ENCODE data around the gene YEATS4. TPM values are rescaled to one million over a fixed set of nuclear protein-coding genes. Genes with fewer than 3 reads are reported as not detected.
A peak's percentile ranks its signal among the peaks of the same experiment; 100 is the strongest.
"Not testable (repeated sequence)": the region's sequence is repeated elsewhere in the genome, so short reads cannot be mapped to it uniquely, and the experiment has no call there.

Gene YEATS4
- total RNA-seq (2014; rRNA removed; shearing (Covaris generic)), result 48.4 and 49.4 TPM in 2 replicates
- polyA plus RNA-seq (2015; cell fraction: cytosol; rRNA removed), result 71.1 and 73.0 TPM in 2 replicates
- polyA plus RNA-seq (2015; cell fraction: nucleus; rRNA removed), result 20.3 and 21.7 TPM in 2 replicates

DNA sequence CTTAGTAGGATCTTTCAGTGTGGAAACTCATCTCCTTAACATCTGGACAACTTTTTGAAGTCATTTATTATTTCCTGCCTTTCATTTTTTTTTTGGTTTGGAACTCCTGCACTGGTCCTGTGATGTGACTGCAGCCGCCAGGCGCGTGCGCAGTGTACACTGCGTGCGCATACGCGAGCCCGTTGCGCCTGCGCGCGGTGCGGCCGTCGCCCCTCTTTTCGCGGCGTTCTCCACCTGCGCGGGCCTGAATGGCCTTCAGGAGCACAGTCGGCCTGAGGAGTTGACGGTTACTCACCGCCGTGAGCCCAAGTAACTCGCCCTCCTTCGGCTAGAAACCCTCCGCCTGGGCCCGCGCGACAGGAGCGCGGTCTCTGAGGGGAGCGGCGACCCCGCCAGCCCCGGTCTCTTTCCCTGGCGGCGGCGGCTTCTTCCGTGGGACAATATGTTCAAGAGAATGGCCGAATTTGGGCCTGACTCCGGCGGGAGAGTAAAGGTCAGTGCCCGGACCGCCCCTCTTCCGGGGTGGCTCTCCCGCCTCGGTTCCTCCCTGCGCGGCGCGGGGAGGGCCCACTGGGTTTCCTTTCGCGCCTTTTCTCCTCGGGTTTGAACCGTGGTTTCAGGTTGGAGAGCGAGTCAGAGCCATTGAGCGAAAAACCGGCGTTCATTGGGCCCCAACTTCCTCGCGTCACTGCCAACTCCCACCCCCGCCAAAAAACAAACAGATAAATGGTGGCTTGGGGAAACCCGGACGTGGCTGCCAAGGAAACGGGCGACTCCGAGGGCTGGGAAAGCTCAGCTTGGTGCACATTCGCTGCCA is at the start of gene YEATS4:
YEATS4 (plus strand) TSS at position 213 of the 817 bp plus-strand sequence; CDS start at position 443, 230 bp downstream.
- in situ Hi-C loops (cut with HindIII; ENCODE audit: low pct_unique_long_range_greater_than_20kb, low sequenced_read_pairs), result no loop called here
- DNase-seq (ENCODE audit: low read depth, low spot score), result peak; percentile 91

DNA sequence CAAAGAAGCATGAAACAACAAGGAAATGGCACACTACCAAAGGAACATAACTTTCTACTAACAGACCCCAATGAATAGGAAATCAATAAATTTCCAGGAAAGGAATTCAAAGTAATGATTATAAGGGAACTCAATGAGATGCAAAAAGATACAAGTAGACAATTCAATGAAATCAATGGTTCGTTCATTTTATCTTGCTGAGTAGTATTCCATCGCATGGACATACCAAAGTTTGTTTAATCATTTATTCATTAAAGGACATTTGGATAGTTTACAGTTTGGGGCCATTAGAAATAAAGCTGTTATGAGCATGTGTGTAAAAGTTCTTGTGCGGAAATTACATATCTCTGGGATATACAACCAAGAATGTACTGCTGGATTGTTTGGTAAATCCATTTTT is 46.3 kb upstream of the YEATS4 start:
- DNase-seq (ENCODE audit: low read depth, low spot score), result no peak
- in situ Hi-C loops (cut with HindIII; ENCODE audit: low pct_unique_long_range_greater_than_20kb, low sequenced_read_pairs), result no loop called here

DNA sequence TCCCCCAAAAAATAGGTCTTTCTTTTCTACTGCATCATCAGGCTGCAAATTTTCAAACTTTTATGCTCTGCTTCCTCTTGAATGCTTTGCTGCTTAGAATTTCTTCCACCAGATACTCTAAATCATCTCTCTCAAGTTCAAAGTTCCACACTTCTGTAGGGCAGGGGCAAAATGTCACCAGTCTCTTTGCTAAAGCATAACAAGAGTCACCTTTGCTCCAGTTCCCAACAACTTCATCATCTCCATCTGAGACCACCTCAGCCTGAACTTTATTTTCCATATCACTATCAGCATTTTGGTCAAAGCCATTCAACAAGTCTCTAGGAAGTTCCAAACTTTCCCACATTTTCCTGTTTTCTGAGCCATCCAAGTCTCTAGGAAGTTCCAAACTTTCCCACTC is 42.8 kb upstream of the YEATS4 start:
- in situ Hi-C loops (cut with HindIII; ENCODE audit: low pct_unique_long_range_greater_than_20kb, low sequenced_read_pairs); DNase-seq (ENCODE audit: low read depth, low spot score): not testable (repeated sequence)

DNA sequence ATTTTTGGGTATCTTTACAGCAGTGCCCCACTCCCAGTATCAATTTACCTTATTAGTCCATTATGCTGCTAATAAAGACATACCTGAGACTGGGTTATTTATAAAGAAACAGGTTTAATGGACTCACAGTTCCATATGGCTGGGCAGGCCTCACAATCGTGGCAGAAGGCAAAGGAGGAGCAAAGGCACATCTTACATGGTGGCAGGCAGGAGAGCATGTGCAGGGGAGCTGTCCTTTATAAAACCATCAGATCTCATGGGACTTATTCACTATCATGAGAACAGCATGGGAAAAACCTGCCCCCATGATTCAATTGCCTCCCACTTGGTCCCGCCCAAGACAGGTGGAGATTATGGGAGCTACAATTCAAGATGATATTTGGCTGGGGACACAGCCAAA is 42.3 kb upstream of the YEATS4 start:
- in situ Hi-C loops (cut with HindIII; ENCODE audit: low pct_unique_long_range_greater_than_20kb, low sequenced_read_pairs), result not testable (repeated sequence)

DNA sequence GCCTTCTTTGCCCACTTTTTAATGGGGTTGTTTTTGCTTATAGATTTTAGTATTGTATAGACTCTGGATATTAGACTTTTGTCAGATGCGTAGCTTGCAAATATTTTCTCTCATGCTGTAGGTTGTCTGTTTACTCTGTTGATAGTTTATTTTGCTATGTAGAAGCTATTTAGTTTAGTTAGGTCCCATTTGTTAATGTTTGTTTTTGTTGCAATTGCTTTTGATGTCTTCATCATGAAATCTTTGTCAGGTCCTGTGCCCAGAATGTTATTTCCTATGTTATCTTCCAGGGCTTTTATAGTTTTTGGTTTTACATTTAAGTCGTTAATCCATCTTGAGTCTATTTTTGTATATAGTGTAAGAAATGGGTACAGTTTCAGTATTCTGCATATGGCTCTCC is 41.3 kb upstream of the YEATS4 start:
- in situ Hi-C loops (cut with HindIII; ENCODE audit: low pct_unique_long_range_greater_than_20kb, low sequenced_read_pairs), result no loop called here
- no peak for DNase-seq (ENCODE audit: low read depth, low spot score)

More for the DNA sequence above, 42.3 kb upstream of the YEATS4 start:
- DNase-seq (ENCODE audit: low read depth, low spot score), result not testable (repeated sequence)

DNA sequence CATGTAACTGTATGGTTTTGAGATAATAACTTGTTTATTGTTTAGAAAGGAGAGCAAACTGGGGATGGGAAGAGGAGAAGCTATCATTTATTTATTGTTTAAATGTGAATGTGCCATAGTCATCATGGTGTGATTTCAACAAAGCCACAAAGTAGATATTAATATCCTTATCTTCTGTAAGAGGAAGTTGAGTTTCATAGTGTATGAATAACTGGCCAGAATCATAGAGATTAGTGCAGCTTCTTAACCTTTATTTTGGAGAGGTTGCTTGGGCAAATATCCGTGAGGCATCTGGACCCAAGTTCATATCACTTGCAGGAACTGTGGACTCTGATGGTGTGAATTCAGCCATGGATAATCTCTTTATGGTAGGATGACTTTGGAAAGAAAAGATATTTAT is 38.2 kb upstream of the YEATS4 start:
- DNase-seq (ENCODE audit: low read depth, low spot score), result no peak

DNA sequence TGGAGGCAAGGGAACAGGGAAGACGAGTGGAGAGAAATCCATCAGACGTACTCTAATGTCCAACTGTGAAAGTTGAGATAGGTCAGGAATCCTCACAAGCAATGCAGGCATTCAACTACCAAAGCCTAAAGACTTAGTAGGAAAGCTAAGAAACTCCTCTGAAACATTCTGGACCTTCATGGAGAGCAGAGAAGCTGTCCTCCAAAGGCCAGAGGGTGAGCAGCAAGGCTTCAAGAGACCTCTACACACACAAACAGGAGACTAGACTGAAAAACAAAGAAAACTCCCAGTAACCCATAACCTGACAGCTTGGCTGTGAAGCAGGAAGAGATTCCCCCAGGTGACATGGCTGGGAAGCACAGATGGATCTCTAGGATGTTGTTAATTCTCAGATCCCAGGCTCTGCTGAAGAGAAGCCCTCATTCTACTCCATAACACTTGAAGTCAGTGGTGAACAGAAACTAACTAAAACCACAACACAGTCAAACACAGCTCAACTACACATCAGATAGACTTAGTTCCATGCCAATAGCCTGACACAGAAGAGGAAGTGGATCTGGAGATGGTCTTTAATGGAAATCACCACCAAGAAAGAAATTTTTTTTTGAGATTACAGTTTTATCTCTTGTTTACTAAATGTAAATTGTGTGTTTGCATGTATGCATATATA is 34.6 kb upstream of the YEATS4 start:
- in situ Hi-C loops (cut with HindIII; ENCODE audit: low pct_unique_long_range_greater_than_20kb, low sequenced_read_pairs), result no loop called here
- DNase-seq (ENCODE audit: low read depth, low spot score), result no peak

More for the DNA sequence above, 38.2 kb upstream of the YEATS4 start:
- in situ Hi-C loops (cut with HindIII; ENCODE audit: low pct_unique_long_range_greater_than_20kb, low sequenced_read_pairs), result no loop called here

DNA sequence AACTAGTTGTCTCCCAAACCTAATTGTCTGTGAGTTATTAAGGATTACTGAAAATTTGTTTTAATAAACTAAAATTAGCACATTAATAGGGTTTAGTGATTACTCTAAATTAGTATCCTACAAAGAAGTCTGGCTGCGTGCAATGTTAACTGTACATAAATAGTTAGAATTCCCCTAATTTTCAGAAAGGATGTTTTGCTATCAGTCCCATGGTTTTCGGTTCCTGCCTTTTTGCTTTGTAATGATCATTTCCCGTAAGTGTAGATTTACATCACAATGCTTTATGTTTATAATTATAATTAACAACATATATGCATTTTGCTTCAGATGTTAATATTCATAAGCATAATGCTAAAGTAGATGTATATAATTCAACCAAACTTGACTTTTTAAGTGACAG is 31.1 kb upstream of the YEATS4 start:
- DNase-seq (ENCODE audit: low read depth, low spot score), result no peak
- in situ Hi-C loops (cut with HindIII; ENCODE audit: low pct_unique_long_range_greater_than_20kb, low sequenced_read_pairs), result no loop called here

DNA sequence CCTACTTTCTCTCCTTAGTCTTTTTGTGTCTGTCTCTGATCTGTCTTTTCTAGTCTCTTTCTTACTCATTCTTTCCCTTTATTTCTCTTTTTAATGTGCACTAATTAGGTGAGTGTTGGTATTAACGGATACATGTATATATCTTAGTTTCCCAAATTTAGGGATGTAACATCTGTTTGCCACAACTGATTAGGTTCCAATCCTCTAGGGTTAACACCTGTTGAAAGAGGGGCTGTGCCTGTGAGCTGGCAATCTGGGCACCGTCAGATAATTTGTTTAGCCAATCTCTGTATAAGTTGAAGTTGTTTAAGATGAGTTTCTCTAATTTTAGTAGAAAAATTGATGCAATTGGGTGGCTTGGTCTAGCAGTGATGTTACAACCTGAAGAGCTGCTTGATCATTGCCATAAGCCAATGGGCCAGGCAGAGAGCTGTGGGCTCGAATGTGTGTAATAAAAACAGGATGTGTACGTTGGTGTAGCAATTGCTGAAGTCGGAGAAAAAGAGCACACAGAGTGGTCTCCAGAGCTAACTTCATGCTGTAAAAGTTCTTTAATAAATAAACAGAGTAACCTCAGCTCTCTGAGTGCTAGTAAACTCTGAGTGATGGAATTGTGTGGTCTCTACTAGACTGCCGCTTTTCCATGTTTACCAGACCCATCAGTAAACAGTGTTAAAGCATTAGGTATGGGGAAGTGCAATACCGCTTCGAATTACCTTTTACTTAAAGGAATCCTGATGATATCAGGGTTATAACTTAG is 29.7 kb upstream of the YEATS4 start:
- DNase-seq (ENCODE audit: low read depth, low spot score), result no peak
- in situ Hi-C loops (cut with HindIII; ENCODE audit: low pct_unique_long_range_greater_than_20kb, low sequenced_read_pairs), result no loop called here

DNA sequence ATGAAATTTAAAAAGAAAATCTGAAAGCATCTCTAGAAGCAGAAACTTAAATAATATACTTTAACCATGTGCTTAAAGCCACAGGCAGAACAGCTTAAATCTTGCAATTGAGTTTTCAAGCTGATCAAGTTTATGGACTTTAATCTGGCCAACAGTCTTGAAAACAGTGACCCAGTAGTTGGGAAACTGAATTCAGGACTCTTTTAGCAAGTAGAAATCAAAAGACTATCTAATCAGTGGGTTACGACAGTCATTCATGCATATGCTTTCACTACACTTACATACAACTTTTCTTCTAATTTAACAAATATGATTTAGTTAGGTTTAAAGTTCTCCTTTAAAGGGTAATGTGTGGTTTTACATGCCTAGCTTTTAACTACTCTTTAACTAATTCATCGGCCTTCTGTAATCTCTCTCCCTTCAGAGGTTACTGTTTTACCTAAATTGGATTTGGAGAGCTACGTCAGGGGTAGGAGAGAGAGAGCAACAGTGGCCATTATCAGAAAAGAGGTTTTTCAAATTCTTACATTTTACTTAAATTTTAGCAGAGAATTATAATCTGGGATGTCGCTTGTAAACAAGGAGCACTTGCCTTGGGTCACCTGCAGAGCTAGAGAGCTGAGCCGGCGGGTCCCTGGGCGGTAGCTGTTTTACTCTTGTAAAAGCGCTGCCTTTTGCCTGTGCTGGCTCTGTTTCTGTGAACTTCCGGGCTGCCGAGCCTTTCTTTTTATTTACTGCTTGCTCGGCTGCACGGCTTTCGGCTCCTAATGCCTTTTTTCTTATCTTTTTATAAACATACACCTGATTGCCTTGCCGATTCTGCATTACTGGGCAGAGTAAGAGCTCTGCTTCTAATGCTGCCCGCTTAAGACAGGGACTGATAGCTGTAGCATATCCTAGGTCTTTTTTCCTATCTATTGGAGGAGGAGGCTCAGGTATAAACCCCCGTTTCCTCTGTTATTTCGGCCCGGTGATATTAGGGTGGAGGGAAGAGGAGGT is 28.8 kb upstream of the YEATS4 start:
- DNase-seq (ENCODE audit: low read depth, low spot score), result no peak
- in situ Hi-C loops (cut with HindIII; ENCODE audit: low pct_unique_long_range_greater_than_20kb, low sequenced_read_pairs), result no loop called here

DNA sequence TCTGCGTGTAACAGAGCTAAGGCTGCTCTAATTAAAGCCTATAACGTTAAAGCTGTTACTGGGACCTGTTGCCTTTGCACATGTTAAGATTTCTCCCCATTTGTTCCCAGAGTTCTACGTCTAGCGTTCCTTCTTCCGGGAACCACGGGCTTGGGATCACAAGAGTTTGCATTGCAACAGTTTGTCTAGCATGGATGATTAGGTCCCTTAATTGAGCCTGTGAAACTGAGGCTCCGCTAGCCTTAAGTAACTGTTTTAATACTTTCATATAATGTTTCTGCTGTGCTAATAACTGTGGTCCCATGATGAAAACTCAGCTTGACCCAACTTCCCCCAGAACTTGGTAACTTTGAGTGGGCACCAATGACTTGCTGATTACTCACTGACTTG is 28.0 kb upstream of the YEATS4 start:
- no peak for DNase-seq (ENCODE audit: low read depth, low spot score)
- in situ Hi-C loops (cut with HindIII; ENCODE audit: low pct_unique_long_range_greater_than_20kb, low sequenced_read_pairs), result no loop called here

DNA sequence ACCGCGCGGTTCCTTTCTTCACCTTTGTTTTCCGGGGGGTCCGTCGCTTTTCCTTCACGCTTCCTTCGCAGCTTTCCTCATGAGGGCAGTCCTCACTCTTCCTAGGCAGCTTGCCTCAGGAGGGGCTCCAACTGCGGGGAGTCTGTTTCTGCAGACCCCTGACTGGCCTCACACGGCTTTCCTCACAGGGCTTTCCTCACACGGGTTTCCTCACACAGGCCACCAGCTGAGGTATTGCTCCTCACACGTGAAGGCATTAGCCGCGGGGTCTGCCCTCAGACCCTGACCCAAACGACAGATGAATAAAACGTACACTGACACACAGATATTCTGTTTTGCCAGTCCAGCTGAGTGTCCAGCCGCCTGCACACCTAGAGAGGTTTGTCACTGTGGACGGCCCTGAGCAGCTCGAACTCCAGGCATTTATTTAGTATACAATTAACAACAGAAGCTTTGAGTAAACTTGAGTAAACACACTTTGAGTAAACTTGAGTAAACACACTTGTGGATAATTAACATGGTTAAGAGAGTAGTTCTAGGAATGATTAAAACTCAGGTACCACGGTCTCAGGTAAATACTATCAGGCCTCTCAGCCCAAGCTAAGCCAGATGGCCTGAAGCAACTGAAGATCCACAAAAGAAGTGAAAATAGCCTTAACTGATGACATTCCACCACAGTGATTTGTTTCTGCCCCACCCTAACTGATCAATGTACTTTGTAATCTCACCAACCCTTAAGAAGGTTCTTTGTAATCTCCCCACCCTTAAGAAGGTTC is 27.4 kb upstream of the YEATS4 start:
- in situ Hi-C loops (cut with HindIII; ENCODE audit: low pct_unique_long_range_greater_than_20kb, low sequenced_read_pairs), result no loop called here

DNA sequence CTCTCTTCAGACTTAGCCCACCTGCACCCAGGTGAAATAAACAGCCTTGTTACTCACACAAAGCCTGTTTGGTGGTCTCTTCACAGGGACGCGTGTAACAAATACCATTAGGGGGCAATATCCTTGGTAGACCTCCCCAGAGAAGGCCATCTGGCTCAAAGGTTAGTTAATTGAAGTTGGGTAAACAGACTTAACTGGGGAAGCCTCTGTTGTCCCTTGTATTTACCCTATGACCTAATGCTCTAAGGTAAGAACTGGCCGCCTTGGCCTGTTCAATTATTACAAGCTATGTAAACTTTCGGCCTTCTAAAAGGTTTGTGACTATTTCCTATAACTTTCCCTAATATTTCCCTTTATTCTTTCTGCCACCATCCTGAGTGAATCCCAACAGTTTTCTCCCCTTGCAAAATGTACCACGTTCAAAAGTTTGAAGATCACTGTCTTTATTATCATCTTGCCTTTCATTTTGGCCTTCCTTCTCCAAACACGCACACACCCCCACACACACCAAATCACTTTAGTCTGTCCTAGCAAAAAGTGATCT is 26.7 kb upstream of the YEATS4 start:
- DNase-seq (ENCODE audit: low read depth, low spot score), result no peak
- in situ Hi-C loops (cut with HindIII; ENCODE audit: low pct_unique_long_range_greater_than_20kb, low sequenced_read_pairs), result no loop called here

More for the DNA sequence above, 27.4 kb upstream of the YEATS4 start:
- no peak for DNase-seq (ENCODE audit: low read depth, low spot score)

DNA sequence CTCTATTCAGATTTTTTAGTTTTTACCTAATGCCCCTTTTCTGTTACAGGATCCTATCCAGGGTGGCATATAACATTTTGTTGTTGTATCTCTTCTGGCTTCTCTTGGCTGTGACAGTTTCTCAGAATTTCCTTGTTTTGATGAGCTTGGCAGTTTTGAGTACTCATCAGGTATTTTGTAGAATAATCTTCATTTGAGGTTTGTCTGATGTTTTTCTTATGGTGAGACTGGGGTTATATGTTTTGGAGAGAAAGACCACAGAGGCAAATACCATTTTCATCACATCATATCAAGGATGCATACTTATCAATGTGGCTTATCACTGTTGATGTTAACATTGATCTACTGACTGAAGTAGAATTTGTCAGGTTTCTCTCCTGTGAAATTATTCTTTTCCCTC is 25.4 kb upstream of the YEATS4 start:
- no peak for DNase-seq (ENCODE audit: low read depth, low spot score)
- in situ Hi-C loops (cut with HindIII; ENCODE audit: low pct_unique_long_range_greater_than_20kb, low sequenced_read_pairs), result no loop called here

DNA sequence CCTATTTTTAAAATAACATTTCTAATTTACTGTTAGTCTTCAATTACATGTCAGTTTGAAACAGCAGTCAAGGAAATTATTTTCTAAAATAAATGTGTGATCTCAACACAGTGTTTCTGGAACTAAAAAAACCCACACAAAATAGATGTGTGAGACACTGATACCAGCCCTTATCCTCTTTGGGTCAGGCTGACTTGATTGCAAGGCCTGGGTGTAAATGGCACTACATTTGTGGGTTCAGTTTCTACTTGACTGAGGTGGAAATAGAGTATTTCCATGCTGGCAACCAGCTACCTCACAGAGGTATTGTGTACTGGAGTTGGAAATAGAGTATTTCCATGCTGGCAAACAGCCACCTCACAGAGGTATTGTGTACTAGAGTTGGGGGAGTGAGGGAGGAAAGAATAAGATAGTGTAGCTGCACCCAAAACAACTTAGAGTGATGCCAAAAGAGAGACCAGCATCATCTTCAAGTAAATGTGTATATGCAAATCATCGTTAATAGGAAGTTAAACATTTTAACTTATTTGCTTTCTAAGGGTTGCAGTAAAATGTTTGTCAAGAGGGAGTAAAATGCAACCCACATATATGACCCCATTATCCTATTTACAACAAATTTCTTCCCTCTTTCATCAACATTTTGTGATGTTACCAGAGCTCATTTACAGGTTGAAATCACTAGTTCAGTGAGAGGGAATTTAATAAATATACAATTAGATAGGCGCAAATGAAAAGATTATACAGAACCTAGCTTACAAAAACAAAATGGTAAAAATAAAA is 22.0 kb upstream of the YEATS4 start:
- in situ Hi-C loops (cut with HindIII; ENCODE audit: low pct_unique_long_range_greater_than_20kb, low sequenced_read_pairs), result no loop called here

More for the DNA sequence above, 22.0 kb upstream of the YEATS4 start:
- no peak for DNase-seq (ENCODE audit: low read depth, low spot score)
